Hepatocyte (in vitro differentiated cells): Measurements from ENCODE around the gene ZNF785. TPM values are rescaled to one million over a fixed set of nuclear protein-coding genes. Genes with fewer than 3 reads are reported as not detected.
"Not testable (repeated sequence)": the region's sequence is repeated elsewhere in the genome, so short reads cannot be mapped to it uniquely, and the experiment has no call there.

ENCODE experiments used
- DNase-seq: peaks from one replicate; pipeline ENCODE4 v3.0.0-alpha.2; 2016; ENCODE audit warnings: low spot score
- H2AFZ ChIP-seq: fragments of 200-600 bp; sonication (generic); 2 replicates; pipeline ENCODE4 v1.6.0; 2016; ENCODE audit warnings: antibody characterized with exemption, mild to moderate bottlenecking
- H3K27ac ChIP-seq: fragments of 200-600 bp; sonication (generic); 2 replicates; pipeline ENCODE4 v1.5.1; 2016; ENCODE audit warnings: mild to moderate bottlenecking
- H3K27me3 ChIP-seq: fragments of 200-600 bp; sonication (generic); 2 replicates; pipeline ENCODE4 v1.6.1; 2016
- H3K36me3 ChIP-seq: fragments of 200-600 bp; sonication (generic); replicated peaks from 2 replicates; pipeline ENCODE4 v1.5.1; 2016; ENCODE audit warnings: low read depth; ENCODE audit not compliant: insufficient read depth
- H3K4me1 ChIP-seq: fragments of 200-600 bp; sonication (generic); 2 replicates; pipeline ENCODE4 v1.5.1; 2016; ENCODE audit warnings: mild to moderate bottlenecking, moderate library complexity; ENCODE audit not compliant: insufficient read depth
- H3K4me2 ChIP-seq: fragments of 200-600 bp; sonication (generic); 2 replicates; pipeline ENCODE4 v1.6.0; 2016
- H3K4me3 ChIP-seq: fragments of 200-600 bp; sonication (generic); 2 replicates; pipeline ENCODE4 v1.5.1; 2016; ENCODE audit warnings: mild to moderate bottlenecking
- H3K79me2 ChIP-seq: fragments of 200-600 bp; sonication (generic); 2 replicates; pipeline ENCODE4 v1.6.0; 2017; ENCODE audit warnings: mild to moderate bottlenecking
- H3K9me2 ChIP-seq: fragments of 200-600 bp; sonication (generic); replicated peaks from 2 replicates; pipeline ENCODE4 v1.6.0; 2017; ENCODE audit warnings: mild to moderate bottlenecking; ENCODE audit not compliant: insufficient read depth
- H3K9me3 ChIP-seq: fragments of 200-600 bp; sonication (generic); 2 replicates; pipeline ENCODE4 v1.5.1; 2016; ENCODE audit warnings: low read depth, mild to moderate bottlenecking
- H4K20me1 ChIP-seq: fragments of 200-600 bp; sonication (generic); 2 replicates; pipeline ENCODE4 v1.6.0; 2016; ENCODE audit warnings: mild to moderate bottlenecking; ENCODE audit not compliant: insufficient read depth, poor library complexity, severe bottlenecking
- CTCF ChIP-seq: fragments of 200-600 bp; sonication (generic); IDR thresholded peaks from 2 replicates; pipeline ENCODE4 v1.5.1; 2016; ENCODE audit warnings: antibody characterized with exemption, mild to moderate bottlenecking; ENCODE audit not compliant: poor library complexity
- EZH2 ChIP-seq: fragments of 200-600 bp; sonication (generic); IDR thresholded peaks from 2 replicates; pipeline ENCODE4 v1.6.1; 2016; ENCODE audit warnings: antibody characterized with exemption, mild to moderate bottlenecking, borderline replicate concordance
- EZH2phosphoT487 ChIP-seq: fragments of 200-600 bp; sonication (generic); IDR thresholded peaks from one replicate; pipeline ENCODE4 v1.6.1; 2018; ENCODE audit warnings: antibody characterized with exemption, mild to moderate bottlenecking, low read depth, moderate library complexity; ENCODE audit not compliant: unreplicated experiment, severe bottlenecking
- WGBS: methylation state at CpG from one replicate; pipeline ENCODE4 v1.1.6; 2016; ENCODE audit warnings: low lambda C conversion rate; ENCODE audit errors: missing lambda C conversion rate; 5-methylcytosine and 5-hydroxymethylcytosine counted together
- polyA plus RNA-seq: library from polyadenylated mRNA; unstranded; fragments of >200 nt; fragmentation: Nextera tagmentation; extraction: Ambion mirVana; gene quantifications from 2 replicates; pipeline ENCODE4 v1.2.1, GENCODE V29; 2016
- total RNA-seq: library from RNA; depleted of rRNA; stranded (reverse); fragments of >200 nt; gene quantifications from 2 replicates; pipeline ENCODE4 v1.2.3, GENCODE V29; 2014

Gene ZNF785
- total and polyA plus RNA-seq, 2 experiments from 2014 or later: 10.0 to 11.7 TPM

- WGBS: 84% methylated on average over 8 of the region's 8 CpGs
- H3K4me3 ChIP-seq: no peak overlapping the region
- H3K9me2 ChIP-seq: no peaks in the 10 kb centered on the region
- H3K27ac ChIP-seq: no peak overlapping the region
- H3K27me3 ChIP-seq: no peaks in the 10 kb centered on the region
- no peak overlapping the region for H2AFZ ChIP-seq
- no peak for DNase-seq
- peaks cover 34% of the 10 kb centered on the region for H3K79me2 ChIP-seq
- no peak for TF ChIP-seq CTCF
- TF ChIP-seq EZH2: no peak
- no peak for TF ChIP-seq EZH2phosphoT487
- peaks cover 32% of the 10 kb centered on the region for H3K4me1 ChIP-seq
- H3K36me3 ChIP-seq: no peaks in the 10 kb centered on the region
- no peaks in the 10 kb centered on the region for H3K9me3 ChIP-seq
- H4K20me1 ChIP-seq: no peaks in the 10 kb centered on the region
- no peak overlapping the region for H3K4me2 ChIP-seq
Observed at GRCh38 chr16:30546115-30546514, 39.4 kb downstream of the ZNF785 start.

GRCh38 chr16:30543067-30543466 lies 42.4 kb downstream of the ZNF785 start:
- TF ChIP-seq EZH2phosphoT487 (no peak), CTCF (no peak), EZH2 (no peak)
- Histone ChIP-seq H4K20me1 (no peaks in the 10 kb centered on the region), H3K9me3 (no peaks in the 10 kb centered on the region), H3K4me2 (peak overlapping the region; percentile 70), H3K79me2 (peaks cover 25% of the 10 kb centered on the region), H3K27ac (peak overlapping the region; percentile 99), H3K36me3 (no peaks in the 10 kb centered on the region), H3K4me3 (no peak overlapping the region), H3K4me1 (peaks cover 22% of the 10 kb centered on the region), H3K9me2 (no peaks in the 10 kb centered on the region), H3K27me3 (no peaks in the 10 kb centered on the region), H2AFZ (no peak overlapping the region)
- WGBS: 77% methylated on average over 5 of the region's 5 CpGs
- no peak for DNase-seq

GRCh38 chr16:30541502-30542329 lies 43.8 kb downstream of the ZNF785 start:
- Histone ChIP-seq H3K9me2 (no peaks in the 10 kb centered on the region), H3K4me3 (no peak overlapping the region), H2AFZ (no peak overlapping the region), H3K9me3 (no peaks in the 10 kb centered on the region), H3K27me3 (no peaks in the 10 kb centered on the region), H3K36me3 (no peaks in the 10 kb centered on the region), H3K79me2 (peaks cover 27% of the 10 kb centered on the region), H3K4me2 (peak overlapping the region; percentile 70), H3K27ac (peak overlapping the region; percentile 99), H3K4me1 (peaks cover 24% of the 10 kb centered on the region), H4K20me1 (no peaks in the 10 kb centered on the region)
- DNase-seq: peak; percentile 75
- WGBS: 20% methylated on average over 10 of the region's 10 CpGs
- TF ChIP-seq CTCF: no peak
- no peak for TF ChIP-seq EZH2
- no peak for TF ChIP-seq EZH2phosphoT487

- peak overlapping the region; percentile 99 for H3K27ac ChIP-seq
- H3K27me3 ChIP-seq, H3K36me3 ChIP-seq, H3K4me3 ChIP-seq, H4K20me1 ChIP-seq, DNase-seq, H3K9me3 ChIP-seq, H3K9me2 ChIP-seq, H2AFZ ChIP-seq: not testable (repeated sequence)
- WGBS: 38% methylated on average over 9 of the region's 9 CpGs
- peaks cover 31% of the 10 kb centered on the region for H3K4me1 ChIP-seq
- H3K4me2 ChIP-seq: peak overlapping the region; percentile 70
- peaks cover 34% of the 10 kb centered on the region for H3K79me2 ChIP-seq
Observed at GRCh38 chr16:30540916-30541464, 44.5 kb downstream of the ZNF785 start.

GRCh38 chr16:30539986-30540526 lies 45.4 kb downstream of the ZNF785 start:
- H2AFZ ChIP-seq, H3K36me3 ChIP-seq, DNase-seq, H4K20me1 ChIP-seq, H3K9me3 ChIP-seq, H3K9me2 ChIP-seq, H3K27me3 ChIP-seq, H3K4me2 ChIP-seq, H3K4me3 ChIP-seq: not testable (repeated sequence)
- H3K79me2 ChIP-seq: peaks cover 36% of the 10 kb centered on the region
- peaks cover 37% of the 10 kb centered on the region for H3K4me1 ChIP-seq
- peak overlapping the region; percentile 99 for H3K27ac ChIP-seq
- WGBS: 85% methylated on average over 13 of the region's 13 CpGs
